ENCODE results near the gene NOL8.

The NOL8 gene

GRCh38 chr9:92332577-92333281 is 7.6 kb upstream of the NOL8 start:
- no peak for TF ChIP-seq CTCF (IDR thresholded peaks at IDR 0.05; ENCODE audit: low read depth, low read length, missing control alignments)
- H3K4me3 ChIP-seq (ENCODE audit: low read depth, low read length): no peak overlapping the region
- in situ Hi-C loops (cut with HindIII; ENCODE audit: low sequenced_read_pairs): no loop called here
- DNase-seq (ENCODE audit: low read depth): no peak

- TF ChIP-seq CTCF (IDR thresholded peaks at IDR 0.05; ENCODE audit: low read depth, low read length, missing control alignments): peak; percentile 56
- DNase-seq (ENCODE audit: low read depth): peak; percentile 55
- in situ Hi-C loops (cut with HindIII; ENCODE audit: low sequenced_read_pairs): no loop called here
- H3K4me3 ChIP-seq (ENCODE audit: low read depth, low read length): no peak overlapping the region
These were observed 3.1 kb upstream of the NOL8 start for GRCh38 chr9:92328225-92328624.

GRCh38 chr9:92327283-92327850 is 2.2 kb upstream of the NOL8 start:
- no peak for DNase-seq (ENCODE audit: low read depth)
- no peak for TF ChIP-seq CTCF (IDR thresholded peaks at IDR 0.05; ENCODE audit: low read depth, low read length, missing control alignments)
- no peak overlapping the region for H3K4me3 ChIP-seq (ENCODE audit: low read depth, low read length)
- in situ Hi-C loops (cut with HindIII; ENCODE audit: low sequenced_read_pairs): no loop called here

- no peak for TF ChIP-seq CTCF (IDR thresholded peaks at IDR 0.05; ENCODE audit: low read depth, low read length, missing control alignments)
- peak overlapping the region; percentile 90 for H3K4me3 ChIP-seq (ENCODE audit: low read depth, low read length)
- DNase-seq (ENCODE audit: low read depth): no peak
- in situ Hi-C loops (cut with HindIII; ENCODE audit: low sequenced_read_pairs): no loop called here
These were observed 896 bp upstream of the NOL8 start for GRCh38 chr9:92325991-92326500.

GRCh38 chr9:92324889-92325268 is 271 bp downstream of the NOL8 start:
- peak overlapping the region; percentile 90 for H3K4me3 ChIP-seq (ENCODE audit: low read depth, low read length)
- no peak for DNase-seq (ENCODE audit: low read depth)
- in situ Hi-C loops (cut with HindIII; ENCODE audit: low sequenced_read_pairs): no loop called here
- TF ChIP-seq CTCF (IDR thresholded peaks at IDR 0.05; ENCODE audit: low read depth, low read length, missing control alignments): no peak

GRCh38 chr9:92324431-92324830 is 719 bp downstream of the NOL8 start:
- in situ Hi-C loops (cut with HindIII; ENCODE audit: low sequenced_read_pairs): no loop called here
- TF ChIP-seq CTCF (IDR thresholded peaks at IDR 0.05; ENCODE audit: low read depth, low read length, missing control alignments): no peak
- no peak for DNase-seq (ENCODE audit: low read depth)
- peak overlapping the region; percentile 90 for H3K4me3 ChIP-seq (ENCODE audit: low read depth, low read length)

All from astrocyte of the cerebellum (primary cell).